GM13977 (cell line): ENCODE results near the gene PSMA2.

ENCODE experiments used
- DNase-seq: peaks from one replicate; pipeline ENCODE4 v3.0.0; 2012; ENCODE audit warnings: low spot score
- in situ Hi-C: fragments of 300-500 bp; cut with MboI; formaldehyde crosslinking; loops from one replicate; pipeline ENCODE4 v1.12.0; 2022; ENCODE audit warnings: low sequenced_read_pairs, low pct_unique_long_range_greater_than_20kb, mixed read lengths, inconsistent platforms; ENCODE audit not compliant: unreplicated experiment
- TF ChIP-seq, protein P1 (sequence below): IDR thresholded peaks from 2 replicates; pipeline ENCODE4 v1.5.1; 2012; ENCODE audit warnings: mild to moderate bottlenecking, control low read depth; ENCODE audit not compliant: insufficient read depth; ENCODE audit errors: extremely low read depth, missing control alignments

PSMA2 gene

DNA sequence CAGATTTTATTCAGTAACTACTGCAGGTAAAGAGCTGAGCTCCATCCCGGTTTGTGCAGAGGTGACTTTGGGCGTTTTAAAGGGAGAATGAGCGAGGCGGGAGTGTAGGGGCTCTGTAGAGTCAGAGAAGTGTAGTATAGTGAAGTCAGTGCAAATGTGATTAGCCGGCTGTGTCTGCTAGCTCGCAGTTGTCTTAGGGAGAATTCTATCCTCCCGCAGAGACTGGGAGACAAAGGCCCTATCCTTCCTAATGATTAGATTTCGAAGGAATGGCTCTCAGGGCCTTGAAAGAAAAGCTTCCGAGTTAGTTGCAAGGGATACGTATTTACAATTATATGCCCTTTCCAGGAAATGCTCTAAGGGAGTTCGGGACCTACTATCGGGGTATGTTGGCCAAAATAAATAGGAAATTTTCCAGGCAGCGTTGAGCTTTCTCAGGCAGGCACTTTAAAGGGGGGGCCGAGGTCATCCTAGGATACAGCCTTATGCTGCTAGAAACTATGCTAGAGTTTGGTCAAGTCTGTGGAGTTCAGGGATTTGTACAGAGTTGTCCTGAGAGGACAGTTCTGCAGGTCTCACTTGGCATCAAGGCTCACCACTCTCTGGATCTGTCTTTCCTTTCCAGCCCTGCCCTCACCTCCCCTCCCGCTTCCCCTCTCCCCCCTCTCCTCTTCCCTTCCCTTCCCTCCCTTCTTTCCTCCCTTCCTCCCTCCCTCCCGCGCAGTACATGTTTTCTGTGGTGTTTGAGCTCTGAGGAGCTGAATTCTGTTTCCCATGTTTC is 1.0 kb upstream of the PSMA2 start:
- TF ChIP-seq, protein P1, sequence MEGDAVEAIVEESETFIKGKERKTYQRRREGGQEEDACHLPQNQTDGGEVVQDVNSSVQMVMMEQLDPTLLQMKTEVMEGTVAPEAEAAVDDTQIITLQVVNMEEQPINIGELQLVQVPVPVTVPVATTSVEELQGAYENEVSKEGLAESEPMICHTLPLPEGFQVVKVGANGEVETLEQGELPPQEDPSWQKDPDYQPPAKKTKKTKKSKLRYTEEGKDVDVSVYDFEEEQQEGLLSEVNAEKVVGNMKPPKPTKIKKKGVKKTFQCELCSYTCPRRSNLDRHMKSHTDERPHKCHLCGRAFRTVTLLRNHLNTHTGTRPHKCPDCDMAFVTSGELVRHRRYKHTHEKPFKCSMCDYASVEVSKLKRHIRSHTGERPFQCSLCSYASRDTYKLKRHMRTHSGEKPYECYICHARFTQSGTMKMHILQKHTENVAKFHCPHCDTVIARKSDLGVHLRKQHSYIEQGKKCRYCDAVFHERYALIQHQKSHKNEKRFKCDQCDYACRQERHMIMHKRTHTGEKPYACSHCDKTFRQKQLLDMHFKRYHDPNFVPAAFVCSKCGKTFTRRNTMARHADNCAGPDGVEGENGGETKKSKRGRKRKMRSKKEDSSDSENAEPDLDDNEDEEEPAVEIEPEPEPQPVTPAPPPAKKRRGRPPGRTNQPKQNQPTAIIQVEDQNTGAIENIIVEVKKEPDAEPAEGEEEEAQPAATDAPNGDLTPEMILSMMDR: no peak
- in situ Hi-C loops: loop anchor here (25.0 kb wide), 3 partner anchors 329 to 904 kb away; no protein-coding TSS in a partner anchor
- no peak for DNase-seq

DNA sequence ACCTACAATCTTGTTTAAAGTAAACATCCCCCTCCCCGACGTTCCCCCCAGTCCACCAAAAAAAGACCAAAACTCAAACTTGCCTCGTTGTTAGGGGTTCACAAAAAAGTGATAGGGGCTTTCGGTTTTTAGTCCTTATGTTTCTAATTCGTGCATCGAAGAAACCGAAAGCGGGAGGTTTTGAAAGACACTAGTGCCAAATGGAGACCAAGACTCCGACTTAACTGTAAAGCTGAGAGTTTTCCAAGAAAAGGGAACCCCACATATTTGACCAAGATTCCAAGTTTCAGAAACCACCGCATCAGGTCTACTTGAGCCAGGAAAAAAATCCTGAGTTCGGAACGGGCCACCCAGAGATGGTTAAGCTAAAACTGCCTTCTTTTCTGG is 534 bp downstream of the PSMA2 start:
- TF ChIP-seq, protein P1: no peak
- in situ Hi-C loops: loop anchor here (25.0 kb wide), 3 partner anchors 331 to 906 kb away; no protein-coding TSS in a partner anchor
- DNase-seq: no peak

DNA sequence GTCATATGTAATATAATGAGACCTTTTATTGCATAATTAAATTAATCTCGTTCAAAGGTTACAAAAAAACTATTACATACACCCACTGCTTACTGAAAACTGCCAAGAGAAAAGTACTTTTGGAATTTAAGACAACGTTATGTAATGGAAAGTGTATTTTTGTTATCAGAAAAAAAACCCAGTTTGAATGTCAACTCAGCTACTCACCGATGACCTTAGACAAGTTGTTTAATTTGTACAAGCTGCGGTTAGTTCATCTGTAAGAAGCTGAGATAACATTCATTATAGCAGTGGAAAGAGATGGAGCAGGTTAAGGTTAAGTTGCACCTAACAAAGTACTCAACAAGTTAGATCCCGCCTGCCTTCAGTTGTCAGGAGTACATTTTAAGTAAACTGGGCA is 1.1 kb downstream of the PSMA2 start:
- TF ChIP-seq, protein P1: no peak
- in situ Hi-C loops: loop anchor here (25.0 kb wide), 3 partner anchors 331 to 906 kb away; no protein-coding TSS in a partner anchor
- no peak for DNase-seq

DNA sequence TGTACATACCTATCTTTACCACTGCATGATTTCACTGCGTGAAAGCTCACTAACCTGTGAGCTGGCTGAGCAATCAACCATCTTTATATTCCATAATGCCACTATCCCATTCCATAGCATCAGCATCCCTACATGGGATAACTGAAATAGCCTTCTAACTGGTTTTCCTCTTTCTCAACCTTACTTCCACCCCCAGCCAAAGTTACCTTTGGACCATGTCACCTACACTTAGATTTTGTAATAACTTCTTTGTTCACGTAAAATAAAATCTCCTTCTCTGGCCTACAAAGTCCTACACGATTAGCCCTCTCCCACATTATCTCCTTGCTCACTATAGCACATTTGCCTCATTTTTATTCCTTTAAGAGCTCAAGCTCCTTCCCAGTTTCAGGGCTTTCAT is 2.5 kb downstream of the PSMA2 start:
- in situ Hi-C loops: loop anchor here (25.0 kb wide), 3 partner anchors 333 to 908 kb away; no protein-coding TSS in a partner anchor
- TF ChIP-seq, protein P1: no peak
- no peak for DNase-seq

DNA sequence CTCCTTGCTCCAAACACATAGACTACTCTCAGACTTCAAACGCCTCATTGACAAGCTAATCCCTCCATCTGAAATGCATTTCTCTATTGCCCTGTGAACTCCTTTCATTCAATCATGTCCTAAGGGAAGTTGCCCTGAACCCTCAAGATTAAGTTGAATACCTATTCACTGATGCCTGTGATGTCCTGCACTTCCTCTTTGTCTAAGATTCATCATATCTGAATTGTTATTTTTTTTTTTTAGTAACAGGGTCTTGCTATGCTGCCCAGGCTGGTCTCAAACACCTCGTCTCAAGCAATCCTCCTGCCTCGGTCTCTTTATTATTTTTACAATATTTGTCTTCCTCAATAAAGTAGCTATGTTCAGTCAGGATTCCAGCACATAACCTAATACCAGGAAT is 3.2 kb downstream of the PSMA2 start:
- TF ChIP-seq, protein P1: no peak
- DNase-seq: no peak
- in situ Hi-C loops: loop anchor here (25.0 kb wide), 3 partner anchors 334 to 909 kb away; no protein-coding TSS in a partner anchor

DNA sequence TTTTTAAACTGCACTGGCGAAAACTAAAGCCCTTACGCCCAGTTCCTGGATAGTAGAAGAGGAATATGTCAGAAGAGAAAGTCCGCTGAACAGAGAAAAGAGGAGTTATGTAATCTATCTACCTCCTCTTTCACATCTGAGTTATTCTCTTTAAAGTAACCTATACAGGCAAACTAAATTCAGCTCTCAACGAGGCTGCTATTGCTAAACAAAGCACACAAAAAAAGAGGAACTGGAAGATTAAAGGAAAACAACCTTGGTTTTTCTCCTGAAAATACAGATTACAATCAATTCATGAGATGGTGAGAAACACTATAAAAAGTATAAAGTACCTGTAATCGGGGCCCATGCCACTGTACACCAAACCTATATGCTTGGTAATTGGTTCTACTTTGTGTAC is 5.8 kb downstream of the PSMA2 start:
- in situ Hi-C loops: loop anchor here (25.0 kb wide), 3 partner anchors 336 to 911 kb away; no protein-coding TSS in a partner anchor
- no peak for DNase-seq
- TF ChIP-seq, protein P1: no peak
